Stimulated activated CD8-positive, alpha-beta memory T cell treated with anti-CD3 and anti-CD28 coated beads, Interleukin-4, amount 100 ng/mL, for 24 hours (primary cell): ENCODE data around the gene MYLK4.

ENCODE experiments used
- DNase-seq: peaks from one replicate; pipeline ENCODE4 v3.0.0-alpha.2; 2020; ENCODE audit warnings: low read depth

MYLK4 gene

GRCh38 chr6:2695454-2696095, 55.1 kb downstream of the MYLK4 start:
- no peak for DNase-seq

DNA sequence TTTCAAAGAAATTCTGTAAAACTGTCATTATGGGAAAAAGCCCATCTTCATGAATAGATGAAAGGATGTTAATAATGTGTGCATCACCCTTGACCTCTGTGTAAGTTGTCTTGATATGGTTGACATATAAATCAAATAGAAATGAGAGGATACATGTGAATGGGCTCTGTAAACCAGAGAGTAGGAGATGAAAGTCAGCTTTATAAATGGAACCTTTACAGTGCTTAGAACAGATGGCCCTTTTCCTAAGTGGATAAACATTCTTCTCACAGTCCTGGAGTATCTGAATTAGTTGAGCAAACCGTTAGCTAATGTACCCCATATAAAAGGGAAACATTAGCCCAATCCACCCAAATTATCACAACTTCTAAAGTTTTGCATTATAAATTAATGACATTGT, 57.5 kb downstream of the MYLK4 start:
- DNase-seq: no peak

DNA sequence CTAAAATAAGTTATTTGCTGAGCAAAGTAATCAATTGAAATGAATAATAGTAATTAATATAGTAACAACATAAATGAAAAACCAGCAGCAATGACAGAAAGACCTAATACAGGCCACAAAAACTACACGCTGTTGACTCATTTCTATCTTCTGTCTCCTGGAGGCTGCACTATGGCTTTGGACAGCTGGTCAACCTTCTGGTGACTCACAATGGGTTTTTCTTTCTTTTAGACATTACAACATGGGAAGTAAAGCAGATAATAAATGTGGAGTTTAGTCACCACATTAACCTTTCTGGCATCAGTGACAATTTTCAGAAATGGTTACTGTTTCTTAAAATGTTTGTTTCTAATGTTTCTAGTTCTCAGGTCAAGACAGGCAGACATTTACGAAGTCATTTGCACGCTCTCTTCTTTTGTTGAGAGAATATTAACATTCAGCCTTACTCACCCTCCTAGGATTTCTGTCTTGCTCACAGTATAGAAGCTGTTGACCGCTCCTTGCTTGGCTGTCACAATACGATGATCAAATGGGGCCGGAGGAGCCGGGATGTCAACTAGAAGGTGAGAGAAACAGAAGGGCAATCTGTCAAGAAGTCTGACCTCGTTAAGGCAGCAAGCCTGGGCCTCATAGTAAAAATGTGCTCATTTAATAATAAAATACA, 62.2 kb downstream of the MYLK4 start:
- no peak for DNase-seq

DNA sequence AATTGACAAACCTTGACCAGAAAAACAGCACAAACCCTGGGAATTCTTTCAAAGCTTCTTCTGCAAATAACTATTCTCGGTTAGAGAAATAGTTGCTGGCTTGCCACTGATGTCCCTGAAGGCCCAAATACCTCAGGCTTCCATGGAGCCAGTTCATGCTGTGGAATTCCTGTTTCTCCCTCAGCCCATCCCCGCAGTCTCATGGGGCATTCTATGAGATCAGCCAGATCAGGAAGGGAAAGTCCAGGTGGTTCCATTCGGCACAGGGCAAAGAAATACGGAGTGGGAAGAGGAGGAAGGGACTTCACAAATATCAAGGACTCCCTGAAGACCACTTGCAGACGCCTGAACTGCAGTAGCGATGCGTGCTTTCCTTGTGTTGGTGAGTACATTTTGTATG, 63.3 kb downstream of the MYLK4 start:
- no peak for DNase-seq

GRCh38 chr6:2686515-2686914, 64.2 kb downstream of the MYLK4 start:
- no peak for DNase-seq

GRCh38 chr6:2684766-2685754, 65.7 kb downstream of the MYLK4 start:
- DNase-seq: no peak

- DNase-seq: no peak
Measured at GRCh38 chr6:2684103-2684749, 66.5 kb downstream of the MYLK4 start.

GRCh38 chr6:2680264-2680922, 70.3 kb downstream of the MYLK4 start:
- DNase-seq: no peak

- no peak for DNase-seq
Measured at GRCh38 chr6:2677080-2677593, 73.6 kb downstream of the MYLK4 start.

GRCh38 chr6:2676048-2676447, 74.7 kb downstream of the MYLK4 start:
- no peak for DNase-seq

GRCh38 chr6:2674857-2675256, 75.9 kb downstream of the MYLK4 start:
- no peak for DNase-seq

GRCh38 chr6:2669067-2669700, 81.5 kb downstream of the MYLK4 start:
- no peak for DNase-seq

DNA sequence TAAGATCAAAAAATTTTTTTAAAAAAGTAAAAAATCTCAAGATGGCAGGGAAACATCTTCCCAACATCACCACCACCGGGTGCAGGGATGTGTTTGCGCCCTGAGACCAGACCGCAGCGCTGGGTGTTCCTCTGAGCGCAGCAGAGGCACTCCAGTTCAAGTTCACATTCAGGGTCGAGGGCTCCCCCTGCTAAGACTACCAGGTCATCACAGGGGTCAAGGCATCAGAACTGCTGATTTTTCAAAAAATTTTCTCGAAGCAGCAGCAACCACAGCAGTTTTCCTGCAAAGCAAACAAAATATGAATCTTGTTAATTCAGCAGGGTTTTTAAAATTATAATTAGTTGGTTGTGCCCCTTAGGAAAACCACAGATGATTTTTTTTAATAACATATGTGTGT, 83.1 kb downstream of the MYLK4 start:
- no peak for DNase-seq

- no peak for DNase-seq
Measured at GRCh38 chr6:2666906-2667575, 83.7 kb downstream of the MYLK4 start.

- no peak for DNase-seq
Measured at GRCh38 chr6:2665146-2666070, 85.3 kb downstream of the MYLK4 start.

DNA sequence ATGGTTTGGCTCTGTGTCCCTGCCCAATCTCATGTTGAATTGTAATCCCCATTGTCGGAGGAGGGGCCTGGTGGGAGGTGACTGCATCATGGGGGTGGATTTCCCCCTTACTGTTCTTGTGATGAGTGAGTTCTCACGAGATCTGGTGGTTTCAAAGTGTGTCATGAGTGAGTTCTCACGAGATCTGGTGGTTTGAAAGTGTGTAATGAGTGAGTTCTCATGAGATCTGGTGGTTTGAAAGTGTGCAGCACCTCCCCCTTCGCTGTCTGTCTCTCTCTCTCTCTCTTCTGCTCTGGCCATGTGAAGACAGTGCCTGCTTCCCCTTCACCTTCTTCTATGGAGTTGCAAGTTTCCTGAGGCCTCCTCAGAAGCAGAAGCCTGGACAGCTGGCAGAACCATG, 87.6 kb downstream of the MYLK4 start:
- no peak for DNase-seq

- no peak for DNase-seq
Measured at GRCh38 chr6:2661651-2662050, 89.1 kb downstream of the MYLK4 start.

DNA sequence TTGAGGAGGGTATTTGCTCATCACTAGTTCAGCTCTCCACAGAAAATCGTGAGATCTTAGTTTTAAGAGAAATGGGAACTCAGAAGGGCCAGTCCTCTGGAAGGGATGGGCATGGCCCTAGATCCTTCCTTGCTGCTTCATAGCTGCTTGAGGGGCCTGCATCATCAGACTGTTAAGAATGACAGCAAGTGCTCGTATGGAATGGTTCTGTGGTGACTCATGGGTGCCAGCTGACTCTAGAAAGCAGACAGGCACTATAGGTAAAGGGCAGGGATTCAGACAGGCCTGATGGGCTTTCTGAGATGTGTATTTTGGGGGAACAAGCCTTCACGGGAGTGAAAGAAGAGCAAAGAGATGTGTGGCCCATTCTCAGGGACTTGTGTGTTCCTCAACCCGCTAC, 90.8 kb downstream of the MYLK4 start:
- DNase-seq: no peak

- DNase-seq: no peak
Measured at GRCh38 chr6:2659381-2659780, 91.3 kb downstream of the MYLK4 start.
